ENCODE results near the gene CFHR5.
"Not testable (repeated sequence)": the region's sequence is repeated elsewhere in the genome, so short reads cannot be mapped to it uniquely, and the experiment has no call there.

CFHR5 gene

GRCh38 chr1:196977278-196977677 lies at the start of gene CFHR5:
CFHR5 (plus strand) TSS chr1:196977556; CDS start chr1:196977665, 109 bp downstream.
- no peak for DNase-seq

GRCh38 chr1:196932853-196933252 lies 44.5 kb upstream of the CFHR5 start:
- not testable (repeated sequence) for DNase-seq

GRCh38 chr1:196933531-196934189 lies 43.7 kb upstream of the CFHR5 start:
- no peak for DNase-seq

GRCh38 chr1:196941474-196941873 lies 35.9 kb upstream of the CFHR5 start:
- not testable (repeated sequence) for DNase-seq

- DNase-seq: not testable (repeated sequence)
Observed at GRCh38 chr1:196943568-196943967, 33.8 kb upstream of the CFHR5 start, which contains the start of gene CFHR2. CFHR2 (plus strand) TSS chr1:196943738; CDS start chr1:196943881, 143 bp downstream.

GRCh38 chr1:196951711-196952394 lies 25.5 kb upstream of the CFHR5 start:
- no peak for DNase-seq

GRCh38 chr1:196954778-196955177 lies 22.6 kb upstream of the CFHR5 start:
- DNase-seq: no peak

GRCh38 chr1:196955926-196956325 lies 21.4 kb upstream of the CFHR5 start:
- no peak for DNase-seq

GRCh38 chr1:196960854-196961253 lies 16.5 kb upstream of the CFHR5 start:
- no peak for DNase-seq

GRCh38 chr1:196970182-196970581 lies 7.2 kb upstream of the CFHR5 start:
- DNase-seq: no peak

- DNase-seq: no peak
Observed at GRCh38 chr1:196976278-196976677, 1.1 kb upstream of the CFHR5 start.

- no peak for DNase-seq
Observed at GRCh38 chr1:196980859-196981258, 3.5 kb downstream of the CFHR5 start.

GRCh38 chr1:196982247-196982646 lies 4.9 kb downstream of the CFHR5 start:
- DNase-seq: not testable (repeated sequence)

GRCh38 chr1:196991919-196992651 lies 14.7 kb downstream of the CFHR5 start:
- DNase-seq: not testable (repeated sequence)

GRCh38 chr1:196993916-196994315 lies 16.6 kb downstream of the CFHR5 start:
- no peak for DNase-seq

- no peak for DNase-seq
Observed at GRCh38 chr1:196997423-196997822, 20.1 kb downstream of the CFHR5 start.

GRCh38 chr1:197001828-197002227 lies 24.5 kb downstream of the CFHR5 start:
- DNase-seq: no peak

GRCh38 chr1:197003132-197003531 lies 25.8 kb downstream of the CFHR5 start:
- no peak for DNase-seq

- no peak for DNase-seq
Observed at GRCh38 chr1:197008861-197009260, 31.5 kb downstream of the CFHR5 start.

GRCh38 chr1:197011614-197012013 lies 34.3 kb downstream of the CFHR5 start:
- DNase-seq: no peak

- DNase-seq: no peak
Observed at GRCh38 chr1:197013234-197013633, 35.9 kb downstream of the CFHR5 start.

GRCh38 chr1:197016751-197017150 lies 39.4 kb downstream of the CFHR5 start:
- no peak for DNase-seq

- DNase-seq: no peak
Observed at GRCh38 chr1:197017558-197018146, 40.3 kb downstream of the CFHR5 start.

Measured in activated gamma-delta T cell treated with Interleukin-2 at 50 U/mL for 16 hours (primary cell).